Vagina (tissue), 2 donors: ENCODE data around the gene RGPD6.
"Not testable (repeated sequence)": the region's sequence is repeated elsewhere in the genome, so short reads cannot be mapped to it uniquely, and the experiment has no call there.

ENCODE experiments used
- CTCF ChIP-seq, 3 experiments: fragments of 450-650 bp in 2 of 3; fragments of 200-600 bp in 1 of 3; sonication (generic) in 1 of 3; IDR thresholded peaks; one replicate each; pipeline ENCODE4 v1.5.1; 2017 to 2019; ENCODE audit warnings: antibody characterized with exemption in 3 of 3, mild to moderate bottlenecking in 2 of 3, moderate library complexity in 2 of 3
- POLR2A ChIP-seq, 2 donors: fragments of 450-650 bp; IDR thresholded peaks; one replicate each; pipeline ENCODE4 v1.6.1; 2017; ENCODE audit warnings: antibody characterized with exemption in 2 of 2, mild to moderate bottlenecking in 2 of 2, moderate library complexity in 2 of 2
- POLR2AphosphoS5 ChIP-seq, 2 donors: sonication (generic); formaldehyde crosslinking; IDR thresholded peaks; one replicate each; pipeline ENCODE4 v1.9.0; 2017; ENCODE audit warnings: antibody characterized with exemption in 2 of 2, mild to moderate bottlenecking in 2 of 2, low read depth in 1 of 2; ENCODE audit not compliant: insufficient read depth in 1 of 2

- TF ChIP-seq CTCF (IDR thresholded peaks at IDR 0.05); POLR2A (IDR thresholded peaks at IDR 0.05); POLR2AphosphoS5 (IDR thresholded peaks at IDR 0.05; ENCODE audit: insufficient read depth in 1 of 2, low read depth in 1 of 2): not testable (repeated sequence)
Observed at GRCh38 chr2:110605057-110605456, 28.0 kb upstream of the RGPD6 start.
